Keratinocyte (primary cell): ENCODE data around the gene POU3F1. TPM values are rescaled to one million over a fixed set of nuclear protein-coding genes. Genes with fewer than 3 reads are reported as not detected.

Experiments used
- DNase-seq: peaks from one replicate; pipeline ENCODE4 v3.0.0-alpha.2; 2011; ENCODE audit warnings: low read depth, missing footprints, low spot score
- FAIRE-seq: peaks from 2 replicates; lab custom pipeline; 2011; peaks lifted over from hg19 to GRCh38; lab: Jason Lieb, UNC
- H2AFZ ChIP-seq: 2 replicates; pipeline ENCODE4 v1.6.0; 2012; ENCODE audit warnings: low read length, control low read depth, inconsistent platforms; ENCODE audit not compliant: control insufficient read depth
- H3K27ac ChIP-seq: 2 replicates; pipeline ENCODE4 v1.5.1; 2011; ENCODE audit warnings: low read length; ENCODE audit not compliant: control insufficient read depth, insufficient read depth
- H3K27me3 ChIP-seq: 3 replicates; pipeline ENCODE4 v1.6.0; 2011; ENCODE audit warnings: low read length; ENCODE audit not compliant: control insufficient read depth, insufficient read depth; ENCODE audit errors: extremely low read depth
- H3K36me3 ChIP-seq, 2 experiments: 2 replicates in 1 of 2; 3 replicates in 1 of 2; pipeline ENCODE4 v1.5.1; 2011; ENCODE audit warnings: low read length in 2 of 2, mild to moderate bottlenecking in 1 of 2; ENCODE audit not compliant: control insufficient read depth in 2 of 2, insufficient read depth in 2 of 2; ENCODE audit errors: extremely low read depth in 1 of 2
- H3K4me1 ChIP-seq: 3 replicates; pipeline ENCODE4 v1.5.1; 2011; ENCODE audit warnings: low read length; ENCODE audit not compliant: control insufficient read depth, insufficient read depth; ENCODE audit errors: extremely low read depth
- H3K4me2 ChIP-seq: 3 replicates; pipeline ENCODE4 v1.6.0; 2011; ENCODE audit warnings: low read depth, low read length; ENCODE audit not compliant: control insufficient read depth, insufficient read depth; ENCODE audit errors: extremely low read depth
- H3K4me3 ChIP-seq, 3 experiments: fragments of 200-600 bp in 1 of 3; sonication (generic) in 1 of 3; 2 replicates in 2 of 3; 3 replicates in 1 of 3; pipeline ENCODE4 v1.5.1; 2011 to 2016; ENCODE audit warnings: low read length in 3 of 3, mild to moderate bottlenecking in 3 of 3, control low read depth in 2 of 3, inconsistent platforms in 1 of 3, low read depth in 1 of 3, mixed read lengths in 1 of 3, mixed run types in 1 of 3, moderate library complexity in 1 of 3; ENCODE audit not compliant: control insufficient read depth in 2 of 3, insufficient read depth in 2 of 3; ENCODE audit errors: extremely low read depth in 1 of 3
- H3K79me2 ChIP-seq: 2 replicates; pipeline ENCODE4 v1.6.0; 2012; ENCODE audit warnings: low read length; ENCODE audit not compliant: control insufficient read depth, insufficient read depth
- H3K9ac ChIP-seq: 3 replicates; pipeline ENCODE4 v1.6.0; 2011; ENCODE audit warnings: low read length; ENCODE audit not compliant: control insufficient read depth, insufficient read depth; ENCODE audit errors: extremely low read depth
- H3K9me1 ChIP-seq: 3 replicates; pipeline ENCODE4 v1.6.0; 2011; ENCODE audit warnings: low read length; ENCODE audit not compliant: control insufficient read depth, insufficient read depth; ENCODE audit errors: extremely low read depth
- H3K9me3 ChIP-seq: 2 replicates; pipeline ENCODE4 v1.5.1; 2012; ENCODE audit warnings: low read depth, low read length; ENCODE audit not compliant: control insufficient read depth
- H4K20me1 ChIP-seq: 3 replicates; pipeline ENCODE4 v1.6.0; 2011; ENCODE audit warnings: low read length; ENCODE audit not compliant: control insufficient read depth, insufficient read depth; ENCODE audit errors: extremely low read depth
- CTCF ChIP-seq, 3 experiments: IDR thresholded peaks in 1 of 3; conservative IDR thresholded peaks in 1 of 3; optimal IDR thresholded peaks in 1 of 3; 2 replicates in 2 of 3; 3 replicates in 1 of 3; pipeline versions ENCODE3 to v1.5.1; 2011; ENCODE audit warnings: low read length in 3 of 3, mild to moderate bottlenecking in 3 of 3, moderate library complexity in 2 of 3, control low read depth in 1 of 3, inconsistent platforms in 1 of 3; ENCODE audit not compliant: insufficient read depth in 2 of 3; ENCODE audit errors: extremely low read depth in 1 of 3
- EZH2 ChIP-seq: IDR thresholded peaks from one replicate; pipeline ENCODE4 v1.6.1; 2012; ENCODE audit warnings: inconsistent platforms, mild to moderate bottlenecking, low read length, moderate library complexity
- dilution Hi-C: fragments of 300-500 bp; cut with MboI; formaldehyde crosslinking; loops from one replicate; pipeline ENCODE4 v1.7.0; 2020; ENCODE audit warnings: low sequenced_read_pairs; ENCODE audit not compliant: extremely low pct_ligation_motif_present
- polyA plus RNA-seq, 5 experiments: library from polyadenylated mRNA; depleted of rRNA in 3 of 5; stranded (reverse) in 3 of 5; stranded (forward) in 1 of 5; unstranded in 1 of 5; fragments of >200 nt; gene quantifications; 1 replicate in 1 of 5; 2 replicates in 3 of 5; 3 replicates in 1 of 5; pipeline versions ENCODE4 v1.2.1 to v1.2.3, GENCODE V29; 2011 to 2012; ENCODE audit warnings: missing spikeins in 2 of 5, low read depth in 1 of 5, low replicate concordance in 1 of 5

POU3F1 gene
- polyA plus RNA-seq, 1 donor (not counting 4 experiments of a cell fraction or from before 2014, with no cell fraction given) = 0.59 TPM

GRCh38 chr1:38015978-38016725, 30.4 kb downstream of the POU3F1 start:
- peaks cover 9 to 35% of the 10 kb centered on the region in 2 experiments for H3K36me3 ChIP-seq
- H3K27me3 ChIP-seq = no peaks in the 10 kb centered on the region
- no peaks in the 10 kb centered on the region for H3K9me3 ChIP-seq
- H3K4me1 ChIP-seq = peaks cover 25% of the 10 kb centered on the region
- H3K27ac ChIP-seq = no peak overlapping the region
- peaks cover 3% of the 10 kb centered on the region for H3K9me1 ChIP-seq
- FAIRE-seq (no peak), DNase-seq (no peak)
- no peak overlapping the region for H3K4me3 ChIP-seq
- no peak overlapping the region for H2AFZ ChIP-seq
- peaks cover 54% of the 10 kb centered on the region for H3K79me2 ChIP-seq
- peak overlapping the region; percentile 18 for H3K9ac ChIP-seq
- no peaks in the 10 kb centered on the region for H4K20me1 ChIP-seq
- dilution Hi-C loops = no loop called here
- no peak overlapping the region for H3K4me2 ChIP-seq
- no peak for TF ChIP-seq CTCF (optimal IDR thresholded peaks at IDR 0.05 in 1 of 3, IDR thresholded peaks at IDR 0.05 in 1 of 3, conservative IDR thresholded peaks at IDR 0.05 in 1 of 3; ENCODE audit: extremely low read depth in 1 of 3, insufficient read depth in 2 of 3, low read length in 3 of 3)

GRCh38 chr1:38014724-38015424, 31.7 kb downstream of the POU3F1 start:
- peaks cover 9 to 29% of the 10 kb centered on the region in 2 experiments for H3K36me3 ChIP-seq
- dilution Hi-C loops = no loop called here
- no peak overlapping the region for H3K9ac ChIP-seq
- peaks cover 54% of the 10 kb centered on the region for H3K79me2 ChIP-seq
- peaks cover 3% of the 10 kb centered on the region for H3K9me1 ChIP-seq
- peaks cover 25% of the 10 kb centered on the region for H3K4me1 ChIP-seq
- H3K4me2 ChIP-seq = peak overlapping the region; percentile 84
- H3K27ac ChIP-seq = no peak overlapping the region
- H3K4me3 ChIP-seq = no peak overlapping the region
- no peak for FAIRE-seq
- DNase-seq = no peak
- no peaks in the 10 kb centered on the region for H3K9me3 ChIP-seq
- TF ChIP-seq EZH2 (no peak), CTCF (optimal IDR thresholded peaks at IDR 0.05 in 1 of 3, IDR thresholded peaks at IDR 0.05 in 1 of 3, conservative IDR thresholded peaks at IDR 0.05 in 1 of 3; ENCODE audit: extremely low read depth in 1 of 3, insufficient read depth in 2 of 3, low read length in 3 of 3) (no peak)
- no peaks in the 10 kb centered on the region for H3K27me3 ChIP-seq
- H2AFZ ChIP-seq = no peak overlapping the region
- no peaks in the 10 kb centered on the region for H4K20me1 ChIP-seq
